Neural cell (in vitro differentiated cells): ENCODE data around the gene DUT. TPM values are rescaled to one million over a fixed set of nuclear protein-coding genes. Genes with fewer than 3 reads are reported as not detected.

Source experiments
- H2AFZ ChIP-seq: fragments of 200-600, 300-800 bp; sonication (generic), shearing (Covaris generic); 2 replicates; pipeline ENCODE4 v1.6.0; 2014; ENCODE audit warnings: low read depth, mild to moderate bottlenecking, antibody characterized with exemption, low read length, moderate library complexity
- H3F3A ChIP-seq: fragments of 200-600 bp; shearing (Covaris generic); 2 replicates; pipeline ENCODE4 v1.6.1; 2016; ENCODE audit warnings: mild to moderate bottlenecking, moderate library complexity, mixed read lengths, antibody characterized with exemption, low read length; ENCODE audit not compliant: insufficient read depth, poor library complexity, severe bottlenecking
- H3K27ac ChIP-seq: fragments of 200-600, 300-800 bp; sonication (generic), shearing (Covaris generic); 2 replicates; pipeline ENCODE4 v1.5.1; 2014; ENCODE audit warnings: mild to moderate bottlenecking, low read length, moderate library complexity
- H3K27me3 ChIP-seq: fragments of 300-800, 200-600 bp; sonication (generic), shearing (Covaris generic); 2 replicates; pipeline ENCODE4 v1.6.0; 2014; ENCODE audit warnings: mild to moderate bottlenecking, low read depth, low read length, moderate library complexity; ENCODE audit not compliant: insufficient read depth
- H3K36me3 ChIP-seq: fragments of 300-800, 200-600 bp; sonication (generic), shearing (Covaris generic); 2 replicates; pipeline ENCODE4 v1.5.1; 2014; ENCODE audit warnings: mild to moderate bottlenecking, antibody characterized with exemption, low read length, moderate library complexity; ENCODE audit not compliant: insufficient read depth
- H3K4me2 ChIP-seq: fragments of 300-800, 200-600 bp; sonication (generic), shearing (Covaris generic); 2 replicates; pipeline ENCODE4 v1.6.0; 2014; ENCODE audit warnings: mild to moderate bottlenecking, low read length
- H3K4me3 ChIP-seq: fragments of 300-800, 200-600 bp; sonication (generic), shearing (Covaris generic); 2 replicates; pipeline ENCODE4 v1.5.1; 2014; ENCODE audit warnings: mild to moderate bottlenecking, low read length, moderate library complexity
- H3K79me2 ChIP-seq: fragments of 200-600 bp; shearing (Covaris generic); replicated peaks from 2 replicates; pipeline ENCODE4 v1.6.0; 2014; ENCODE audit warnings: mild to moderate bottlenecking, low read length, moderate library complexity; ENCODE audit not compliant: insufficient read depth
- H3K9ac ChIP-seq: fragments of 300-800, 200-600 bp; sonication (generic), shearing (Covaris generic); 2 replicates; pipeline ENCODE4 v1.6.1; 2016; ENCODE audit warnings: mild to moderate bottlenecking, low read length, mixed read lengths
- H3K9me2 ChIP-seq: fragments of 200-600 bp; shearing (Covaris generic); 2 replicates; pipeline ENCODE4 v1.6.1; 2016; ENCODE audit warnings: mild to moderate bottlenecking, low read length, mixed read lengths; ENCODE audit not compliant: insufficient read depth
- H3K9me3 ChIP-seq: fragments of 200-600, 300-800 bp; sonication (generic), shearing (Covaris generic); 2 replicates; pipeline ENCODE4 v1.6.1; 2016; ENCODE audit warnings: mild to moderate bottlenecking, mixed run types, low read length, moderate library complexity, mixed read lengths
- H4K20me1 ChIP-seq: fragments of 200-600 bp; shearing (Covaris generic); 2 replicates; pipeline ENCODE4 v1.6.1; 2016; ENCODE audit warnings: mild to moderate bottlenecking, mixed run types; ENCODE audit not compliant: insufficient read depth
- EP300 ChIP-seq: fragments of 450-650 bp; conservative IDR thresholded peaks from 2 replicates; pipeline ENCODE4 v1.6.1; 2014; ENCODE audit warnings: antibody characterized with exemption, mild to moderate bottlenecking, moderate library complexity; ENCODE audit not compliant: poor library complexity, severe bottlenecking
- EZH2 ChIP-seq: fragments of 200-600, 300-800 bp; shearing (Covaris generic), sonication (generic); IDR thresholded peaks from 2 replicates; pipeline ENCODE4 v1.6.1; 2014; ENCODE audit warnings: antibody characterized with exemption, low read length, borderline replicate concordance, mild to moderate bottlenecking; ENCODE audit not compliant: insufficient read depth, poor library complexity, severe bottlenecking
- MXI1 ChIP-seq: fragments of 450-650 bp; conservative IDR thresholded peaks from 2 replicates; pipeline ENCODE4 v1.6.1; 2014; ENCODE audit warnings: antibody characterized with exemption, mild to moderate bottlenecking; ENCODE audit not compliant: poor library complexity, severe bottlenecking
- POLR2AphosphoS5 ChIP-seq: IDR thresholded peaks from 2 replicates; pipeline ENCODE4 v1.6.1; 2012
- RAD21 ChIP-seq: fragments of 450-650 bp; conservative IDR thresholded peaks from 2 replicates; pipeline ENCODE4 v1.6.1; 2014; ENCODE audit warnings: antibody characterized with exemption, mild to moderate bottlenecking, moderate library complexity
- SMC3 ChIP-seq: fragments of 450-650 bp; conservative IDR thresholded peaks from 2 replicates; pipeline ENCODE4 v1.6.1; 2014; ENCODE audit warnings: antibody characterized with exemption, mild to moderate bottlenecking, moderate library complexity; ENCODE audit not compliant: poor library complexity
- TAF1 ChIP-seq: IDR thresholded peaks from 2 replicates; pipeline ENCODE4 v1.6.1; 2012; ENCODE audit warnings: low read depth
- polyA plus RNA-seq: library from polyadenylated mRNA; depleted of rRNA; stranded (reverse); fragments of >200 nt; gene quantifications from 2 replicates; pipeline ENCODE4 v1.2.3, GENCODE V29; 2014
- TF ChIP-seq, protein P1 (sequence below): fragments of 450-650 bp; IDR thresholded peaks from 2 replicates; pipeline ENCODE4 v1.5.1; 2014; ENCODE audit warnings: antibody characterized with exemption, mild to moderate bottlenecking, moderate library complexity; ENCODE audit not compliant: poor library complexity, severe bottlenecking
- TF ChIP-seq, protein P2 (sequence below): IDR thresholded peaks from 2 replicates; pipeline ENCODE4 v1.6.1; 2012; ENCODE audit warnings: borderline replicate concordance

DUT gene
- polyA plus RNA-seq, 1 donor from 2014 or later: 263 TPM

DNA sequence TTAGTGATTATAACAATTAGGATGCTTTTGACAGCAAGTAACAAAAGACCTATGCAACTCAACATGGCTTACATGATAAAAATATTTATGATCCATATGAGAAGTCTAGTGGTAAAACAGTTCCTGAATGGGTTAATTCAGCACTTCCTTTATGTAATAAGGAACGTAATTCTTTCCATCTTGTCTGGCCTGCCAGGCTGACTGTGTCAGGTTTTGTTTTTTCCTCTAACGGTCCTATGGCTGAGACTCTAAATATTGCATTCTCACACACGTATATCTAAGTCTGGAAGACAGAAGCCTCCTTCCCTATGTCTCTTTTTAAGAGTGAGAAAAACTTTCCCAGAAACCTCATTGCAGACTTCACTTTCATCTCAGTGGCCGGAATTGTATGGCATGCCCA, 50.6 kb downstream of the DUT start:
- no peaks in the 10 kb centered on the region for H3K27me3 ChIP-seq
- no peaks in the 10 kb centered on the region for H3K9me2 ChIP-seq
- no peak overlapping the region for H3K27ac ChIP-seq
- H3K4me3 ChIP-seq: no peak overlapping the region
- no peak for TF ChIP-seq SMC3
- TF ChIP-seq, protein P1, sequence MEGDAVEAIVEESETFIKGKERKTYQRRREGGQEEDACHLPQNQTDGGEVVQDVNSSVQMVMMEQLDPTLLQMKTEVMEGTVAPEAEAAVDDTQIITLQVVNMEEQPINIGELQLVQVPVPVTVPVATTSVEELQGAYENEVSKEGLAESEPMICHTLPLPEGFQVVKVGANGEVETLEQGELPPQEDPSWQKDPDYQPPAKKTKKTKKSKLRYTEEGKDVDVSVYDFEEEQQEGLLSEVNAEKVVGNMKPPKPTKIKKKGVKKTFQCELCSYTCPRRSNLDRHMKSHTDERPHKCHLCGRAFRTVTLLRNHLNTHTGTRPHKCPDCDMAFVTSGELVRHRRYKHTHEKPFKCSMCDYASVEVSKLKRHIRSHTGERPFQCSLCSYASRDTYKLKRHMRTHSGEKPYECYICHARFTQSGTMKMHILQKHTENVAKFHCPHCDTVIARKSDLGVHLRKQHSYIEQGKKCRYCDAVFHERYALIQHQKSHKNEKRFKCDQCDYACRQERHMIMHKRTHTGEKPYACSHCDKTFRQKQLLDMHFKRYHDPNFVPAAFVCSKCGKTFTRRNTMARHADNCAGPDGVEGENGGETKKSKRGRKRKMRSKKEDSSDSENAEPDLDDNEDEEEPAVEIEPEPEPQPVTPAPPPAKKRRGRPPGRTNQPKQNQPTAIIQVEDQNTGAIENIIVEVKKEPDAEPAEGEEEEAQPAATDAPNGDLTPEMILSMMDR: no peak
- TF ChIP-seq EZH2: no peak
- no peak for TF ChIP-seq TAF1
- TF ChIP-seq RAD21: no peak
- H3K9me3 ChIP-seq: no peaks in the 10 kb centered on the region
- no peaks in the 10 kb centered on the region for H4K20me1 ChIP-seq
- H2AFZ ChIP-seq: no peak overlapping the region
- no peaks in the 10 kb centered on the region for H3K36me3 ChIP-seq
- H3K79me2 ChIP-seq: no peaks in the 10 kb centered on the region
- no peak overlapping the region for H3K9ac ChIP-seq
- H3F3A ChIP-seq: no peaks in the 10 kb centered on the region
- no peak overlapping the region for H3K4me2 ChIP-seq

DNA sequence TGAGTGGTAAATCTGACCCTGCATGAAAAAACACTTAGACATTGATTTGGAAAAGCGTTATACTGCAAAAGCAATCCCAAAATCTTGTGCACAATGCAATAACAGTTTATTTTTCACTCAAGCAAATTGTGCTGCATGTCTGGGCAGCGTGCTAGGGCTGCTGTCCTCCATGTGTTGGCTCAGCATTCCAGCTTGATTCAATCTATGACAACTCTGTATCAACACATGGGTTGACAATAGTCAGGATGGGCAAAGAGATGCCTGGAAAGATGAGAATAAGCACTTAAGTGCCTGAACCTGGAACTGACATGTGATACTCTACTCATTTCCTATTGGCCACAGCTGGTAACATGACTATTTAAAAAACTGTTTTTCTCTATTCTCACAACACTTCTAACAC, 51.8 kb downstream of the DUT start:
- no peak overlapping the region for H3K27ac ChIP-seq
- no peaks in the 10 kb centered on the region for H3K27me3 ChIP-seq
- H3K9ac ChIP-seq: no peak overlapping the region
- H3F3A ChIP-seq: no peaks in the 10 kb centered on the region
- H2AFZ ChIP-seq: no peak overlapping the region
- H3K4me2 ChIP-seq: no peak overlapping the region
- no peaks in the 10 kb centered on the region for H3K79me2 ChIP-seq
- no peaks in the 10 kb centered on the region for H3K9me3 ChIP-seq
- H4K20me1 ChIP-seq: no peaks in the 10 kb centered on the region
- TF ChIP-seq, protein P1: no peak
- TF ChIP-seq TAF1: no peak
- no peak for TF ChIP-seq EP300
- no peak for TF ChIP-seq POLR2AphosphoS5
- TF ChIP-seq EZH2: no peak
- no peak for TF ChIP-seq MXI1
- TF ChIP-seq, protein P2, sequence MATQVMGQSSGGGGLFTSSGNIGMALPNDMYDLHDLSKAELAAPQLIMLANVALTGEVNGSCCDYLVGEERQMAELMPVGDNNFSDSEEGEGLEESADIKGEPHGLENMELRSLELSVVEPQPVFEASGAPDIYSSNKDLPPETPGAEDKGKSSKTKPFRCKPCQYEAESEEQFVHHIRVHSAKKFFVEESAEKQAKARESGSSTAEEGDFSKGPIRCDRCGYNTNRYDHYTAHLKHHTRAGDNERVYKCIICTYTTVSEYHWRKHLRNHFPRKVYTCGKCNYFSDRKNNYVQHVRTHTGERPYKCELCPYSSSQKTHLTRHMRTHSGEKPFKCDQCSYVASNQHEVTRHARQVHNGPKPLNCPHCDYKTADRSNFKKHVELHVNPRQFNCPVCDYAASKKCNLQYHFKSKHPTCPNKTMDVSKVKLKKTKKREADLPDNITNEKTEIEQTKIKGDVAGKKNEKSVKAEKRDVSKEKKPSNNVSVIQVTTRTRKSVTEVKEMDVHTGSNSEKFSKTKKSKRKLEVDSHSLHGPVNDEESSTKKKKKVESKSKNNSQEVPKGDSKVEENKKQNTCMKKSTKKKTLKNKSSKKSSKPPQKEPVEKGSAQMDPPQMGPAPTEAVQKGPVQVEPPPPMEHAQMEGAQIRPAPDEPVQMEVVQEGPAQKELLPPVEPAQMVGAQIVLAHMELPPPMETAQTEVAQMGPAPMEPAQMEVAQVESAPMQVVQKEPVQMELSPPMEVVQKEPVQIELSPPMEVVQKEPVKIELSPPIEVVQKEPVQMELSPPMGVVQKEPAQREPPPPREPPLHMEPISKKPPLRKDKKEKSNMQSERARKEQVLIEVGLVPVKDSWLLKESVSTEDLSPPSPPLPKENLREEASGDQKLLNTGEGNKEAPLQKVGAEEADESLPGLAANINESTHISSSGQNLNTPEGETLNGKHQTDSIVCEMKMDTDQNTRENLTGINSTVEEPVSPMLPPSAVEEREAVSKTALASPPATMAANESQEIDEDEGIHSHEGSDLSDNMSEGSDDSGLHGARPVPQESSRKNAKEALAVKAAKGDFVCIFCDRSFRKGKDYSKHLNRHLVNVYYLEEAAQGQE: no peak
- no peak for TF ChIP-seq RAD21
- H3K9me2 ChIP-seq: no peaks in the 10 kb centered on the region
- H3K36me3 ChIP-seq: no peaks in the 10 kb centered on the region
- no peak overlapping the region for H3K4me3 ChIP-seq
